NCI-H1930 (cell line): Measurements from ENCODE around the gene SH3RF3.
"Not testable (repeated sequence)": the region's sequence is repeated elsewhere in the genome, so short reads cannot be mapped to it uniquely, and the experiment has no call there.

Experiments used
- DNase-seq, 2 experiments: peaks; one replicate each; lab custom pipeline; 2025; lab: John Stamatoyannopoulos, UW

The SH3RF3 gene

DNA sequence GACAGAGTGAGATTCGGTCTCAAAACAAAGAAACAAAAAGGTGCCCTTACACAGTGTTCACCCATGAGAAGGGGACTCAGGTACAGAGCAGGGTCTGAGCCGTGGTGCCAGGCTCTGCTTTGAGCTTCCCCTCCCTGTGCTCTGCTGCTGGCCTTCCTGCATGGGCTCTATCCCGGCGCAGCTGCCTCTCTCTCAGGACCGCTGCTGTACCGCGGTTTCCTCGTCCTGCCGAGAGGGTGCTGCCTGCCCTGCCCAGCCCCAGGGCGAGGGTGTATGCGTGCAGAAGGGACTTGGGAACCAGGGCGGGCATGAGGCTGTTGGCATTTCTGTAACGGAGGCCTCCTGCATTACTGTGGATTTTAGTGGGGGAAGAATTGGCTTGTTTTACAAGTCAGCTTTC lies 30.1 kb downstream of the SH3RF3 start:
- no peak for DNase-seq

DNA sequence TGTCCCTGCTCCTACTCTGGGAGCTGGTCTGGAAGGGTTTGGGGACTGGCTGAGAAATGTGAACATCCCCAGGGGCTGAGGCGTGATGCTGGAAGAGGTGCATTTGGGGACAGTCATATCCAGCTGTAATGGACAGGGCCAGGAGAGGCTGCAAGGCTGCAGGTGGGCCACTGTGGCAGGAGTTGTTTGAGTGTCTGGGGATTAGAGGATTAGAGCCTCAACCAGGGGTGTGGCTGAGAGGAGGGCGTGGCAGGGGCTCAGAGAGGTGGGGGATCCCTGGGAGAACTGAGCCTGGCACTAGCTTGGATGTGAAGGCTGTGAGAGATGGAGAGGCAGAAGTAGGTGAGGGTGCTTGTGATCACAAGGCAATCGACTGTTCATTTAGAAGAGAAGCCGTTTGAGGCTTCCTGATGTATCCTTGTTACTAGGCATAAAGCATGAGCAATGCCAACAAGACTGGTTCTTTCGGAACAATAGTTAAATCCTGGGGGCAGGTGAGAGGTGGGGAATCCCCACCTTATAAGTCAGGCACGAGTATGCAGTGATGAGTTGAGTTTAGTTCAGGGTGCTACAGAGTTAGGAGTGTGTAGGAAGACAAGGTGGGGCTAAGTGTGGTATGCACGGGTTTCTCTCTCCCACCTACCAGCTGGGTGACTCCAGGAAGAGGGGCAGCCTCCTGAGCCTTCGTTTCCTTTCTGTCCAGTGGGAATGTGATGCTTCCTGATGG lies 31.9 kb downstream of the SH3RF3 start:
- no peak for DNase-seq

DNA sequence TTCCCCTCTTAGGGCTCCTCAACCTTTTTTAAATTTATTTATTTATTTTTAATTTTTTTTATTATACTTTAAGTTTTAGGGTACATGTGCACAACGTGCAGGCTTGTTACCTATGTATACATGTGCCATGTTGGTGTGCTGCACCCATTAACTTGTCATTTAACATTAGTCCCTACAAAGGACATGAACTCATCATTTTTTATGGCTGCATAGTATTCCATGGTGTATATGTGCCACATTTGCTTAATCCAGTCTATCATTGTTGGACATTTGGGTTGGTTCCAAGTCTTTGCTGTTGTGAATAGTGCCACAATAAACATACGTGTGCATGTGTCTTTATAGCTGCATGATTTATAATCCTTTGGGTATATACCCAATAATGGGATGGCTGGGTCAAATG lies 33.4 kb downstream of the SH3RF3 start:
- DNase-seq, result not testable (repeated sequence)

DNA sequence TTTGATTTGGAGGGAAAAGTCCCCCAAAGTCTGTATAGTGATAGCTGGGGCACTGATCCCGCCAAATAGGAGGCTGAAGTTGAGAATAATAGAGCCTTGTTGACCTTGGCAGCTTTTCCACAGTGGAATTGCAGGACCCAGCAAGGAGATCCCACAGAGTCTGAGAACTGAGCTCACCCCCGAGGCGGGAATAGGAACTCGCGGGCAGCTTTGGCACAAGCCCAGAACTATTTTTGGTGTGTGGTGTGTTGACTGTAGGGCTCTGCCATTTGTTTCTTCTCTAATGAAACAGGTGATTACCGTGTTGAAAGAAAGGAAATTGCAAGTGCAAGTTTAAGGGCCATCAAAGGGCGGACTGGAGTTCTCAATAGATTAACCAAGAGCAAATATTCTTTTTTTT lies 34.0 kb downstream of the SH3RF3 start:
- no peak for DNase-seq

DNA sequence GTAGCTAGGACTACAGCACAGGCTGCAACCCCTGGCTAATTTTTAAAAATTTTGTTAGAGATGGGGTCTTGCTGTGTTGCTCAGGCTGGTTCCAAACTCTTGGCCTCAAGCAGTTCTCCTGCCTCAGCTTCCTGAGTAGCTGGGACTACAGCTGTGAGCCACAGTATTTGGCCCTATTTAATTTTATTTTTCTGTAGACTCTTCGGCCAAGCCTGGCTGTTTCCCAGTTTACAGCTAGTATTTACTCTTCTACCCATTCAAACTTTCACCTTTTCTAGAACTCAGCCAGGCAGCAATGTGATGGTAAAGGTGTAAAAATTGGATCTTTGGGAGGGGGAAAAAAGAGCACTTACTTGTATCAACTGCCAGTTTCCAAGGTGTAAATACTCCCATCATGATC lies 35.3 kb downstream of the SH3RF3 start:
- DNase-seq, result no peak

DNA sequence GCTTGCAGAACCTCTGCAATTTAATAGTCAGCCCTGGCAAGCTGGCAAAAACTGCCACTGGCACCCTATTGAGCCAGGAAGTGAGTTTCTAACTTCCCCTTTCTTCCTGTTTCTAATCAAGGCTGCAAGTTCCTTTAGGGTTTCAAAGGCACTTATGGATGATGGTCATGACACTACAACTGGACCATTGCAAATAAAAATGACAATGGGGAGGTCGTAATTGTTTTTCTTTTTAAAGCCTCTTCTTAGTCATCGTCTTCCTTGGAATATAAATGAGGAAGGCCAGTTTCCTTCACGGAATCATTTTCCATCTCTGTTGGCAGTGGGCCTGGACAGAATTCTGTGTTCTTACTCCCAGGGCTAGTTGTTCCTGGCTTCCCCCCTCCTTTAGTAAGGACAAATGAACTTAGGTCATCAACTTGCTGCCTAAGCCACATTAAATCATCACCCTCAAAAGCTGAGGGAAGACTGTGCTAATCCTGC lies 35.8 kb downstream of the SH3RF3 start:
- DNase-seq, result no peak

DNA sequence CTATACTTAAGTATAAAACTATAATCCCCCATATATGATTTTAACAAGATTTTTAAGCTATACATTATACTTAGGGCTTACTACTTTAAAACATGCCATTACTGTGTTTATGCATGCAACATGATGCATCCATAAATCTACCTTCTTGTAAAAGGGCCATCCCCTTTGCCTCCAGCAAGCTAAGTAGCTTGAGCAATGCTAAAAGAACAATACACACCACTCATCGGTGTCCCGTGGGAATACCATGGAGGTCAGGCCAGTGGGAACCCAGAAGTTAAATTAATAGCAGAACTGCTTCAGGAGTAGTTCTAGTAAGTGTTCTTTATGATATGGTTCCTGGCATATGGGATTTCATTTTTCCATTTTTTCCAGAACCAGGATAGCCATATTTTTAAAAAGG lies 37.8 kb downstream of the SH3RF3 start:
- DNase-seq, result no peak

DNA sequence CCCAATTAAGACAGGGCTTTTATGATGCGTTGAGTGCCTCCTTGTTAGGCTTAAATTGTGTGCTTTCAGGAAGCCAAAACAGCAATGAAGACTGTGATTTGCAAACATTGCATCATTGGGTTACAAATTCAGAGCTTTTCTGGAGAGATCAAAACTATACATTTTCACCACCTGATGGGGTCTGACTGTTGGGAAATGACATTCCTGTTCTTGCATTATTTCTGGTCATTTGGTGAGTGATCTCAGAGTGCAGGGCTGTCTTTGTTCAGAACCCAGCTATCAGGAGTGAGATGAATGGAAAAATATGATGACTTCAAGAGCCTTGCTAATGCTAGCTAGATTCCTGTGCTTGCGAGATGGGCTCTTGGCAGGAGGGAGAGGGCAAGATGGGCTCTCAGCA lies 39.1 kb downstream of the SH3RF3 start:
- no peak for DNase-seq

DNA sequence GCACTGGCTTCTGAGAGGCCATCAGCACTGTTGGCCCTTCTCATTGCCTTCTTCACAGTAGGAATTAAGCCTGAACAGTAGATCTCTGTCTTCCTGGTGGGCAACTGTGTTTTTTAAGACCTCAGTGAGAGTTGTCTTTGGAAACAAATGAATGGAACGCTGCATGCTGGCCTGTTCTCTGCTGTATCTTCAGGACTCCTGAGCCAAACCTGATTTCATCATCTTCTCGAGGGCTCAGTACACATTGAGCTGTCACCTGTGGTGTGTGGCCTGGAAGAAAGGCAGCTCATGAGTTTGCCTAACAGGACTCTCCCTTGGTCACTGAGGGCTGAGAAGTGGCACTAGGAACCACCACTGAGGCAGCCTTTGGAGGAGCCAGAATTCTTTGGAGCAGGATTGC lies 39.7 kb downstream of the SH3RF3 start:
- DNase-seq, result no peak

DNA sequence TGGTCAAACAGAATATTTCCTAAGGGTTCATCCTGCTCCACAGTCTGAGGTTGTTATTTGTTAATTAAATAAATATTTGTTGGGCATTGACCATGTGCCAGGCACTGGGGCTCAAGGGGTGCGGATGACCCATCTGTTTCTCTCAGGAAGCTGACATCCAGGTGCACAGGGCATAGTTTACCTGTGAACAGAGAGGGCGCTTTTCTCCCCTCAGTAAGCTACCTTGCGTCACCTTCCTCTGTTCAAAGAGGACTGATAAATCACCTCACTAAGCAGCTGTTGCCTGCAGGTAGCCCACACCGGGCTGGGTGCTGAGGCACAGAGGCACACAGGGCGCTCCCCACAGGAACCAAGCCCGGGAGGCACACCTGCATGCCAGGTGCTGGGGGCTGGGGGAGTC lies 41.6 kb downstream of the SH3RF3 start:
- DNase-seq, result no peak

DNA sequence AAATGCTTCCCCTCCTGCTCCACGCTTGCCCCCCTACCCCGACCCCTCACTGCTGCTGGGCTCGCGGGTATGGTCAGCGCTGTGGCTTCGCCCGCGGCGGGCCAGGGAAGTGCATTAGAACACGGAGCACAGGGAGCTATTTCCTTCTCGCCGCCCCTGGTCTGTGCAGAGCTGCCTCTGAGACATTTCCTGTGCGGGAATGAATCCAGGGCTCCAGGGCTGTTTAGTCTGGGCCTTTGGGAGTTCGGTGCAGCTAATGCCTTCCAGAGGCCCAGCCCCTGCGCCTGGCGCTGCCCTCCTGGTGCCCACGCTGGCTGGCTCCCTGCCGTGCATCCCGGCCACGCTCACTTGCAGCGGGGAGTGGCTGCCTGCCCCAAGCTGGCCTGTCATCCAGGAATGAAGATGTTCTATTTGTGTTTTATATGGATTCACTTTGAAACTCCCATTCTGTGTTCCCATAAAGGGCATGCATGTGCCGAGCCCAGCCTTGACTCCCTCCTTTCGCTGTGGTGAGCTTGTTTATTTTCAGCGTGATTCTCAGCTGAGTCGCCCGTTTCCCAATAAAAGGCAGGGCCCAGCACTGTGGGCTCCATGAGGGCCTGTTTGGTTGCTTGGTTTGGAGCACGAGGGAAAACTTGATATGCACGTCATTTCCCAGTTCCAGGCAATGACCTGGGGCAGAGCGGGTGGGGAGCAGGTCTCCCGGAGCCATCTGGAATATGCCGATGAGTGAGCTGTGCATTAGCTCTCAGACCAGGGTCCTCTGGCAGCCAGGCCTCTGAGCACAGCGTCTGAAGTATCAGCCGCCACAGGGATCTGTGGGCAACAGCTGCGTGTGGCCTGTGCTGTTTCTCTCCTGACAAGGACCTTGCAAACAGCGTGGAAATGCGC lies 42.7 kb downstream of the SH3RF3 start:
- DNase-seq, result no peak

DNA sequence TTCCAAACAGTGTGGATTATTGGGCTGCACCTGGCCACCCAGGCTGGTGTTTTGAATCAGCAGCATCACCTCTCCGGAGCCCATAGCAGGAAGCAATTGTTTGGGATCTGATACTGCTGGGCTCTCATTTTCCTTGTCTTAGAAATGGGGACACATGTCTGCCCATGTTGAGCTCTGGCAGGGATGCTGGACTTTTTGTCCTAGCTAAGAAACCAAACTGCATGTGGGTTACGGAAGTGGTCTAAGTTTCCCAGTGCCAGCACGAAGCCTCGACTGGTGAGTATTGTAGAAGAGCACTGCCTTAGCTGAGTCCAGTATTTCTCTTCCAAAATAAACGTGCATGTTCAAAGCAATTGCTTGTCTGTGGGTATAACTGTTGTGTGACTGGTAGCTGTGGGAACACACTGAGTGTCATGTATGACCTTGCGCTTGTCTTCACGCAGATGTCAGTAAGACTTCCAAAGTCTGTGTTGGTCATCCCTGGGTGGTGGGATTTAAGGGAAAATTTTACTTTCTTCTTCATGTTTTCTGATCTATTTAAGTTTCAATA lies 43.6 kb downstream of the SH3RF3 start:
- no peak for DNase-seq

DNA sequence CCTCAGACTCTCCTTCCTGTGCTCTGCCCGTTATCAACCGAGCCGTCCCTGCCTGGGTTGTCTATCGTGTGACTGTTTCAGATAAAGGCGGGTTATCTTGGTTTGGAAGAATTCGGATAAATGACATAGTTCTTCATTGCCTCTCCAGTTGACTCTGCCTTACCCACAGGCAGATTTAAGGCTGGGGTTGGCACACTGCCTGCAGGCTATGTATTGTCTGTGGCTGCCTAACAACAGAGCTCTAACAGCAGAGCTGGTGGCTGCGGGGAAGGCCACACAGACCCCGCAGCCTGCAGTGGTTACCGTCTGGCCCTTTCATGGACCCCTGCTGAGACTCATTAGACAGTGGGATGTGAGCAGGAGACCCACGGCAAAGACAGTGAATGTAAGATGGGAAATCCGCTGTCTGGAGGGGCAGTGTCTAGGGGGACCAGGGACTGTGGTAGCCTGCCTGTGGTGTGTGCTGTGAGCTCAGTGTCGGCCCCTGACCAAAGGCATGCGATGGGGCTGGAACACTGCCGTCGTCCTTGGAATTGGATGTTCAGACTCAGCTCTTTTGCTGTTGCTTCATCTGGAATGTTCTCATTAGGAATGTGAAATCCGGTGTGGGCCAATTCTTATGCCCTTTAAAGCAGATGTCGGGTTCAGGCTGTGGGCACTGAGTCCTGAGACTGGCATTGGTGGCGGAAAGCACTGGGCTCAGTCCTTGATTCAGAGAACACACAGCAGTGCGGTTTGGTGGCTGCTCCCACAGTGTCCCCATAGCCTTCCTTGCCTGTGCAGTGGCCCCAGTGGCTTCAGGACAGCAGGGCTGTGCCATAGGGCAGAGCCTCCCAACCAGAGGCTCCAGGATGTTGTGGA lies 44.5 kb downstream of the SH3RF3 start:
- no peak for DNase-seq

DNA sequence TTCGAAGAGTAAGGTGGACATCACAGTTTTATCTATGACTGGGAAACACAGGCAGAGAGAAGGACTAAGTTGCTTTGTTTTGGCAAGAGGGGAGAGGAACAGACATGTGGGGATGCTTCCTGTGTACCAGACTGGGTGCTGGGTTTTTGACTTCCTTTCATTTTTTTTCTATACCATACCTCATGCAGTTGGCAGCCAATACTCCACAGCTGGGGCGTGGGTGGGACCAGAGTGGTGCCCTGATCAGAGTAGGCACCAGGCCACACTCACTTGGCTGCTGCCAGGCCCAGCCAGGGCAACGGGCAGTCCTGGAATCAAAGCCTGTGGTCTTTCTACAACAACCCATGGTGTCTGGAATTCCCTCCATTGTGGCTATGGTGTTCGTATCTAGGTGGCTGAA lies 45.2 kb downstream of the SH3RF3 start:
- DNase-seq, result no peak

DNA sequence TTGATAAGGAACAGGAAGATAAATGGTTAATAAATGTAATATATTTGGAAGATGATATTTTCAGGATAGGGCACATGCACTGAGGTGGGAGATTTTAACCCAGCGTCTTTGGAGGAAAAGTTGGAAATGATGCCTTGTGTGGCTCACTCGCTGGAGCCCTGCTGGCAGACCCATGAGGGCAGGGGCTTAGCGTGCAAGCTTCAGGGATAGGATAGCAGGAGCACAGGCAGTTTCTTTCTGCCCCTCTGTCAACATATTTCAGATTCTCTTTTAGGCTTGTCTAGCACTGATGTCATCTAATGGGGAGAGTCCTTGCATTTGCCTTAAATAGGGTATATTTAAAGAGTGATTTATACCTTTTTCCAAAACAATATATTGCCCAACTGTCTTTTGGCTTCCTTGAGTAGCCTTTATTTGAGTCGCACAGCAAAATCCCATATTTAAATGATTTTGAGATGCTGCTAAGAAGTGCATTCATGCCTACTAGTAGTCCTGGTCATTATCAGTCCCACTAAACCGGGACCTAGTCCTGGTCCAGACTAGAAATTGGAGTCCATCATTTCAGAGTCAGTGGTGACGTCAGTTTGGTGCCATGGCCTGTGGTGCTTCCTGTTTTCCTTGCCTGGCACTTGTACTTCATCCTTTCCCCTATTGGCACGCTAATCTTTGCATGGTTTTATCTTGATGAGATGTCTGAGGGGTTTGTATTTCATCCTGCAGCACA lies 45.8 kb downstream of the SH3RF3 start:
- DNase-seq, result no peak

DNA sequence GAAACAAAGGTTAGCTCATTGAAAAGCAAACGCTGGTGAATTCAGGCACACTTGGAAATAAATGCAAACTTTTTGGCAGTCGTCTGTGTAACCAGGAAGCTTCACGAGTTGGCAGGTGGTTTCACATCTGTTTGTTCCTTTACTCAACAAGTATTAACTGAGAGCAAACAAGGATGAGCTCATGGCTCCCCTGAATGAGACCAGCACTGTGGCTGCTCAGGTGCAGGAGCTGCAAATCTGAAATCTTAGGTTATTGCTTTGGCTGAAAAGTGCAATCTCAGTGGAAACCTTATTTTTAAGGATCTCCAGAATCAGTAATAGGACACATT lies 46.3 kb downstream of the SH3RF3 start:
- no peak for DNase-seq

DNA sequence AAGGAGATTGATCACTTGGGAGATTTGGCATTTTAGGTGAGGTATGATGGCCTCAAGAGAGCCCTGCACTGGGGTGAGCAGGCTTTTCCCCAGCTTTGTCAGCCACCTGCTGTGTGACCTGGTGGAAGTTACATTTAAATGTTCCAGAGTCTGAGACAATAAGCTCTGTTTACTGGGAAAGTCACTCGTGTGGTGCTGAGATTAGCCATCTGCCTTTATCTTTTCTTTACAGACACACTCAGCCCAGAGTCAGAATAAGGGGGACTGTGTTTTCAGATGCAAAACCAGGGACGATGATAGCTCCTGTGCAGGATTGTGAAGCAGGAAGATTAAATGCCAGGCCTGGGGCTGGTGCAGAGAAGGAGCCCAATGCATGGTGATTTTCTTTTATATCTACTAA lies 47.9 kb downstream of the SH3RF3 start:
- DNase-seq, result no peak

DNA sequence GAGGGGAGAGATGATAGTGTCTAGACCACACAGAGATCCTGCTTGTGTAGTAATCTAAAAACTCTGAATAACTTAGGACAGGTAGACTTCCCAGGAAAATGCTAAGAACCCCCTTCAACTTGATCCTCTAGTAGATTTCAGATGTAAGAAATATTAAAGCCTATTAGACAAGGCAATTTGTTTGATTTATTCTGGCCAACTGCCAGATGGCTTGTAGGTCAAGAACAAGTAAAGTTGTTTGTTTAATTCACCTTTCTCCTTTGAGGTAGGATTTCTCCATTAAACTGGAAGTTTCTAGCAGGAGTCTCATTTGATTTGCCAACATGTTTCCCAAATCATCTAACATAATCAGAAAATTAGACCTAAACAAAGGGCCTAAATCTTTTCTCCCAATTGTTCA lies 48.6 kb downstream of the SH3RF3 start:
- no peak for DNase-seq

DNA sequence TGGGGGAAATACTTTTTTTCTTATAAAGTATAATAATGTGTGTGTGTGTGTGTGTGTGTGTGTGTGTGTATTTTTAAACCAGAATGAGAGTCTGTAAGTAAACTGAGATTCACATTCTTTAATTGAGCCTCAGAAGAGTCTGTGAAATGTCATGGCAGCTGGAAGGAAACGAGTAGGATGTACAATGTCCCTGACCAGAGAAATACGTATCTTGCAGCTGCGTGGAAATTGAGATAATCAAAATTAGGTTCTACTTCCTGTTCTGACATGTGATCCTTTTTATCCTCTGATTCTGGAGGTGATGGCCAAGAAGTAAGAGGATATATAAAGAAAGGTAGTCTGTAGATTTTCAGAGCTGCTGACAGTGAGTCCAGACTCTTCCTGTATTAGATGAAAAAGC lies 50.0 kb downstream of the SH3RF3 start:
- DNase-seq, result no peak

DNA sequence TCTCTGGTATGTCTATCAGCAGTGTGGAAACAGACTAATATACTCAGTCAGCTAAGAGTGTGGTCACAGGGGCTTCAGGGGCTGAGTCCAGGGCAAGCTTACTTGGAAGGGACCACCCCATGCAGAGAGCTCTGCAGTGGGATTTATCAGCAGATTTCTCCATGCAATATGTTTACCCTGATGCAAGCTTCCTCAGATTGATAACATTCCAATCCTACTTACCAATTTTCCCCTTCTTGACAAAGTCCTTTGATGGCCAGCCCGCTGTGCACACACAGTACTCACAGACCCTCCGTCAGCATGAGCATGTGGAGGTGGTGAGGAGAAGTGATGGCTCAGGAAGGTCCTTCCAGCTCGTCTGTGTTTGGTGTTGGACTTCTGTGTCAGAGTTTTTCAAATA lies 51.8 kb downstream of the SH3RF3 start:
- DNase-seq, result no peak

DNA sequence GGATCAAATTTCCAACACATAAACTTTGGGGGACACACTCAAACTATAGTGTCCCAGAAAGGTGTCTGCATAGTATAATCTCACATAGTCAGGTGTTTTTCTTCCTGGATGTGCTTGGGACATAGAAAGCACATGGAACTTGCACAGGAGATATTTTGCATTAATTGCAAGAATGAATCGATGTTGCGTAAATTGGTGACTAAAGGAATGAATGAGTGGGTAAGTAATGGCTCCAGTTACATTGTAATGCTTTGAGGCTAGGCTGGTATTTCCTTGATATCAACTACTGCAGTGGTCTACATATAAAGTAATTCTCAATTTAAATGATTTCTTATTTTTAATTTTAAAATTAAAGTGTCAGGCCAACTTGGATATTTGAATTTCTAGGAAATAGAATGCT lies 53.4 kb downstream of the SH3RF3 start:
- DNase-seq, result no peak

DNA sequence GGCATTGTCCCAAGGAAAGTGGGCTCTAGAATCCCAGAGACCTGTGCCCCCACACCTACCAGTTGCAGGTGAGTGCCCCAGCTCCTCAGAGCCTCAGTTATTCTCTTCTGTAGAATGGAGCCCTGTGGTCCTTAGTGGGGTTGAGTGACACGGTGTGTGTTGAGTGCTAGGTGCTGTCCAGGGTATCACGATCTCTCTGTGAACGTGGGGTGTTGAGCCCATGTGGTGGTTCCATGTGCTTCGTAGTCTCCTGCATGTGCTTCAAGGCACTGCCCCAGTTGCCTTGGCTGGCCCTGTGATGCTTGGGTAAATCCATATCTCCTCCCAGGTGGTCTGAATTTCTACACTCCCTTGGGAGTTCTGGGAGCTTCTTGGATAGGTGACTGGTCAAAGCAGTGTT lies 54.9 kb downstream of the SH3RF3 start:
- DNase-seq, result no peak
